ENCODE data around the gene IZUMO4.

- TF ChIP-seq, protein P1, sequence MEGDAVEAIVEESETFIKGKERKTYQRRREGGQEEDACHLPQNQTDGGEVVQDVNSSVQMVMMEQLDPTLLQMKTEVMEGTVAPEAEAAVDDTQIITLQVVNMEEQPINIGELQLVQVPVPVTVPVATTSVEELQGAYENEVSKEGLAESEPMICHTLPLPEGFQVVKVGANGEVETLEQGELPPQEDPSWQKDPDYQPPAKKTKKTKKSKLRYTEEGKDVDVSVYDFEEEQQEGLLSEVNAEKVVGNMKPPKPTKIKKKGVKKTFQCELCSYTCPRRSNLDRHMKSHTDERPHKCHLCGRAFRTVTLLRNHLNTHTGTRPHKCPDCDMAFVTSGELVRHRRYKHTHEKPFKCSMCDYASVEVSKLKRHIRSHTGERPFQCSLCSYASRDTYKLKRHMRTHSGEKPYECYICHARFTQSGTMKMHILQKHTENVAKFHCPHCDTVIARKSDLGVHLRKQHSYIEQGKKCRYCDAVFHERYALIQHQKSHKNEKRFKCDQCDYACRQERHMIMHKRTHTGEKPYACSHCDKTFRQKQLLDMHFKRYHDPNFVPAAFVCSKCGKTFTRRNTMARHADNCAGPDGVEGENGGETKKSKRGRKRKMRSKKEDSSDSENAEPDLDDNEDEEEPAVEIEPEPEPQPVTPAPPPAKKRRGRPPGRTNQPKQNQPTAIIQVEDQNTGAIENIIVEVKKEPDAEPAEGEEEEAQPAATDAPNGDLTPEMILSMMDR (conservative IDR thresholded peaks at IDR 0.05) = no peak
- no peak for TF ChIP-seq EZH2 (IDR thresholded peaks at IDR 0.05; ENCODE audit: low read depth)
Measured at GRCh38 chr19:2077833-2078619, 18.7 kb upstream of the IZUMO4 start.

Data from PC-9 (cell line).